Measurements from ENCODE around the gene CYP26B1. TPM values are rescaled to one million over a fixed set of nuclear protein-coding genes. Genes with fewer than 3 reads are reported as not detected.

CYP26B1 gene
- total RNA-seq, 1 experiment from 2014 or later: 1.7 TPM

- BruUV-seq (replicated peaks): no TSS peak
- CTCF ChIA-PET: interaction anchor here (0.6 kb wide), 1 partner anchor 26 kb away, joined by 4 read pairs; no protein-coding TSS in a partner anchor
- POLR2A ChIA-PET: no interaction called here
- H3K4me3 ChIP-seq (ENCODE audit: low read depth, low read length): peak overlapping the region; percentile 26
- H3K27me3 Mint-ChIP-seq (ENCODE audit: insufficient read depth, unreplicated experiment): peaks cover 28% of the 10 kb centered on the region
- H3K9me3 ChIP-seq: peaks cover 6% of the 10 kb centered on the region
- no peak for DNase-seq
- no peak overlapping the region for H3K27ac Mint-ChIP-seq (ENCODE audit: unreplicated experiment)
- intact Hi-C loops (cut with micrococcal nuclease; ENCODE audit: unreplicated experiment): no loop called here
- TF ChIP-seq CTCF (IDR thresholded peaks at IDR 0.05; ENCODE audit: insufficient read depth in 1 of 2, low read depth in 1 of 2, low read length in 1 of 2, severe bottlenecking in 1 of 2, unreplicated experiment in 1 of 2): no peak
- peaks cover 8% of the 10 kb centered on the region for H3K4me1 Mint-ChIP-seq (ENCODE audit: low read depth, unreplicated experiment)
- no peaks in the 10 kb centered on the region for H3K36me3 ChIP-seq (ENCODE audit: control insufficient read depth, insufficient read depth, low read length)
- H3K4me3 Mint-ChIP-seq (ENCODE audit: unreplicated experiment): peak overlapping the region; percentile 92
- peaks cover 44% of the 10 kb centered on the region for H3K4me1 ChIP-seq
- H3K36me3 Mint-ChIP-seq (ENCODE audit: insufficient read depth, unreplicated experiment): no peaks in the 10 kb centered on the region
- H3K9me3 Mint-ChIP-seq (ENCODE audit: unreplicated experiment): no peaks in the 10 kb centered on the region
- peaks cover 16% of the 10 kb centered on the region for H3K27me3 ChIP-seq (replicated peaks; ENCODE audit: control insufficient read depth, insufficient read depth, low read length)
These were observed 1.0 kb downstream of the CYP26B1 start for GRCh38 chr2:72146347-72147302.

GRCh38 chr2:72145658-72146329 is 1.9 kb downstream of the CYP26B1 start:
- no peak for TF ChIP-seq CTCF (IDR thresholded peaks at IDR 0.05; ENCODE audit: insufficient read depth in 1 of 2, low read depth in 1 of 2, low read length in 1 of 2, severe bottlenecking in 1 of 2, unreplicated experiment in 1 of 2)
- H3K4me1 Mint-ChIP-seq (ENCODE audit: low read depth, unreplicated experiment): peaks cover 8% of the 10 kb centered on the region
- H3K36me3 Mint-ChIP-seq (ENCODE audit: insufficient read depth, unreplicated experiment): no peaks in the 10 kb centered on the region
- no TSS peak for BruUV-seq (replicated peaks)
- peak overlapping the region; percentile 57 for H3K4me3 ChIP-seq (ENCODE audit: low read depth, low read length)
- peaks cover 28% of the 10 kb centered on the region for H3K27me3 Mint-ChIP-seq (ENCODE audit: insufficient read depth, unreplicated experiment)
- POLR2A ChIA-PET: interaction anchor here (0.6 kb wide), 1 partner anchor 31 kb away, joined by 3 read pairs; no protein-coding TSS in a partner anchor
- H3K27ac Mint-ChIP-seq (ENCODE audit: unreplicated experiment): no peak overlapping the region
- peaks cover 16% of the 10 kb centered on the region for H3K27me3 ChIP-seq (replicated peaks; ENCODE audit: control insufficient read depth, insufficient read depth, low read length)
- H3K36me3 ChIP-seq (ENCODE audit: control insufficient read depth, insufficient read depth, low read length): no peaks in the 10 kb centered on the region
- DNase-seq: no peak
- intact Hi-C loops (cut with micrococcal nuclease; ENCODE audit: unreplicated experiment): no loop called here
- CTCF ChIA-PET: interaction anchor here (0.6 kb wide), 1 partner anchor 434 kb away, joined by 3 read pairs; no protein-coding TSS in a partner anchor
- H3K4me3 Mint-ChIP-seq (ENCODE audit: unreplicated experiment): peak overlapping the region; percentile 92
- H3K4me1 ChIP-seq: peaks cover 44% of the 10 kb centered on the region
- H3K9me3 ChIP-seq: peaks cover 6% of the 10 kb centered on the region
- H3K9me3 Mint-ChIP-seq (ENCODE audit: unreplicated experiment): no peaks in the 10 kb centered on the region

- no TSS peak for BruUV-seq (replicated peaks)
- Mint-ChIP-seq H3K27ac (ENCODE audit: unreplicated experiment) (no peak overlapping the region), H3K27me3 (ENCODE audit: insufficient read depth, unreplicated experiment) (peaks cover 28% of the 10 kb centered on the region), H3K9me3 (ENCODE audit: unreplicated experiment) (no peaks in the 10 kb centered on the region), H3K36me3 (ENCODE audit: insufficient read depth, unreplicated experiment) (no peaks in the 10 kb centered on the region), H3K4me3 (ENCODE audit: unreplicated experiment) (peak overlapping the region; percentile 92), H3K4me1 (ENCODE audit: low read depth, unreplicated experiment) (peaks cover 8% of the 10 kb centered on the region)
- ChIA-PET CTCF (interaction anchor here (0.6 kb wide), 1 partner anchor 435 kb away, joined by 3 read pairs; no protein-coding TSS in a partner anchor), POLR2A (interaction anchor here (0.6 kb wide), 1 partner anchor 31 kb away, joined by 3 read pairs; no protein-coding TSS in a partner anchor)
- peaks cover 16% of the 10 kb centered on the region for H3K27me3 ChIP-seq (replicated peaks; ENCODE audit: control insufficient read depth, insufficient read depth, low read length)
- peak; percentile 38 to 40 for DNase-seq
- H3K4me1 ChIP-seq: peaks cover 39% of the 10 kb centered on the region
- intact Hi-C loops (cut with micrococcal nuclease; ENCODE audit: unreplicated experiment): no loop called here
- no peaks in the 10 kb centered on the region for H3K36me3 ChIP-seq (ENCODE audit: control insufficient read depth, insufficient read depth, low read length)
- peaks cover 6% of the 10 kb centered on the region for H3K9me3 ChIP-seq
- H3K4me3 ChIP-seq (ENCODE audit: low read depth, low read length): peak overlapping the region; percentile 57
- no peak for TF ChIP-seq CTCF (IDR thresholded peaks at IDR 0.05; ENCODE audit: insufficient read depth in 1 of 2, low read depth in 1 of 2, low read length in 1 of 2, severe bottlenecking in 1 of 2, unreplicated experiment in 1 of 2)
These were observed 2.4 kb downstream of the CYP26B1 start for GRCh38 chr2:72145289-72145657.
